SH-SY5Y (cell line): ENCODE measurements around the gene FMNL2.

Experiments
- GATA2 ChIP-seq: IDR thresholded peaks from 2 replicates; pipeline ENCODE4 v1.6.1; 2011; ENCODE audit warnings: mild to moderate bottlenecking, low read depth, low read length
- GATA3 ChIP-seq: IDR thresholded peaks from 2 replicates; pipeline ENCODE4 v1.6.1; 2011; ENCODE audit warnings: low read depth, mild to moderate bottlenecking, low read length, moderate library complexity

- TF ChIP-seq GATA2, result no peak
- no peak for TF ChIP-seq GATA3
These were observed 303.6 kb downstream of the FMNL2 start for GRCh38 chr2:152638590-152638989.
